Right lobe of liver (tissue), 6 donors: ENCODE data around the gene ASB16. TPM values are rescaled to one million over a fixed set of nuclear protein-coding genes. Genes with fewer than 3 reads are reported as not detected.
"Not testable (repeated sequence)": the region's sequence is repeated elsewhere in the genome, so short reads cannot be mapped to it uniquely, and the experiment has no call there.

Experiments used
- ATAC-seq, 4 donors: fragments of 200-7000 bp; cut with Tn5 transposase; one replicate each; pipeline ENCODE4 v1.9.1; 2020; ENCODE audit warnings: mild to moderate bottlenecking in 4 of 4, moderate library complexity in 4 of 4
- DNase-seq, 3 donors: peaks; one replicate each; pipeline ENCODE4 v3.0.0-alpha.2; 2020
- H3K27ac ChIP-seq, 3 donors: fragments of 200-600 bp; one replicate each; pipeline ENCODE4 v1.8.0; 2022
- H3K27me3 ChIP-seq, 2 donors: fragments of 200-600 bp; one replicate each; pipeline ENCODE4 v1.8.0; 2022
- H3K36me3 ChIP-seq, 4 donors: fragments of 200-600 bp; sonication (generic) in 1 of 4; one replicate each; pipeline versions ENCODE4 v1.5.1 to v1.8.0; 2017 to 2022; ENCODE audit warnings: control low read depth in 1 of 4
- H3K4me1 ChIP-seq, 4 donors: fragments of 200-600 bp; sonication (generic) in 1 of 4; one replicate each; pipeline versions ENCODE4 v1.5.1 to v1.8.0; 2017 to 2022; ENCODE audit warnings: control low read depth in 1 of 4
- H3K4me3 ChIP-seq, 3 donors: fragments of 200-600 bp; one replicate each; pipeline ENCODE4 v1.8.0; 2022
- H3K9me3 ChIP-seq, 4 donors: fragments of 200-600 bp; sonication (generic) in 1 of 4; one replicate each; pipeline versions ENCODE4 v1.5.1 to v1.8.0; 2017 to 2022; ENCODE audit warnings: control low read depth in 1 of 4
- POLR2A ChIP-seq: fragments of 450-650 bp; IDR thresholded peaks from one replicate; pipeline ENCODE4 v1.6.1; 2017; ENCODE audit warnings: antibody characterized with exemption, mild to moderate bottlenecking
- WGBS: methylation state at CpG from one replicate; pipeline ENCODE4 v1.1.6; 2018; ENCODE audit warnings: low coverage, low lambda C conversion rate; ENCODE audit not compliant: insufficient coverage; ENCODE audit errors: missing lambda C conversion rate; 5-methylcytosine and 5-hydroxymethylcytosine counted together
- intact Hi-C, 2 donors: fragments of 100-400 bp; cut with DNase I; formaldehyde crosslinking; loops; one replicate each; pipeline versions ENCODE4 v1.11.2 to v1.14.1; 2022
- total RNA-seq, 6 experiments: library from RNA; depleted of rRNA in 2 of 6; stranded (reverse); fragments of >200 nt in 2 of 6; fragmentation: NEBNext Ultra II Directional in 3 of 6; extraction: Animal tissue kit (Norgen Biotek cat#: 25700) in 3 of 6; gene quantifications; one replicate each; pipeline versions ENCODE4 v1.1.0 to v1.2.4, GENCODE V29; 2016 to 2023
- TF ChIP-seq, protein P1 (sequence below), 4 donors: fragments of 200-600 bp in 3 of 4; fragments of 450-650 bp in 1 of 4; IDR thresholded peaks; one replicate each; pipeline versions ENCODE4 v1.5.1 to v1.8.0; 2016 to 2022; ENCODE audit warnings: antibody characterized with exemption in 4 of 4, mild to moderate bottlenecking in 2 of 4
- donor health status: DM: no; HTN: yes; CAD: no.
- donor health status: DM: no; HTN: no; CAD: no.
- donor health status: DM: no; HTN: no; CAD: no.
- donor health status: DM: no; HTN: yes; CAD: no.
- donor health status: DM: no; HTN: yes; CAD: no.

ASB16 gene
- total RNA-seq, 6 experiments from 2014 or later, result 1.5 TPM; not detected in 5

DNA sequence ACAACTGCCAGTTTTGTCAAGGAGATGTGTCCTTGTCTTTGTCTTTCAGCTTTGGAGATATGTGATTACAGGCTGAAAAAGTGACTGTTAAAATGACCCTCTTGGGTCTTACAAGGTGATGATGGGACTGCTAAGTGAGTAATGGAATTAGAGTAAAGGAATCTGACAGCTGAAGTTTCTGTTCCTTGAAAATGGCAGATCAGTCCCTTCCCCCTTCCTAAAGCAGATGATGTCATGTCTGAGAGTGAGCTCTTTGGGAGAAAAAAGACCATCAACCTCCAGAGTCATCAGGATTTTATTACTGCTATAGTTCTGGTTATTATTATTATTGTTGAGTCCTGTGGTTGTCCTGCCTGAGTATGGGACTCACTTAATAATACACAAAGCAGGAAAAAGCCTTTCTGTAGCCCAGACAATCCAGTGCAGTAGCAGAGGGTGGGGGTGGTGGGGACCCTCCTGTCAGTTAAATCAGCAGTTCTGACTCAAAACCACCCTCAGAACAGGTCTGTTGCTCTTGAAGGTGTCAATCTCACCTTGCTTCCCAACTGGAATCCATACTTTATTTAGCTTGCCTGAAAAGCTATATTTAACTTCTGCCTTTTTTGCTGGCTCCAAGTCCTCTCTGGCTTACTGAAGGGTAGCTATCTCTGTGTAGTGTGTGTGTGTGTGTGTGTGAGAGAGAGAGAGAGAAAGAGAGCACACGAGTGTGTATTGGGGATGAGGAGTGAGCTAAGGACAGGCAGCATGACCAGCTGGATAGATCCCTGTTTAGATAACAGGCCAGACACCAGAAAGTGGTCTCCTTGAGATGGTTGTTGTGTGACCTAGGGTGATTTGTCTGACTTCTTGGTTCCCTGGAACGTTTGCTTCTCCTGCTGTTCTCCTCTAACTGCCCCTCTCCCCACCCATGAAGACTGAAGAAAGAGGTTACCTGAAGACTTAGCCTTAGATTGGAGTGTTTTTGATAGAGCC is 23.8 kb upstream of the ASB16 start:
- H3K27me3 ChIP-seq, result no peaks in the 10 kb centered on the region
- H3K4me1 ChIP-seq, result peaks cover 0 to 10% (median 3%) of the 10 kb centered on the region in 4 donors
- no peak for TF ChIP-seq POLR2A
- TF ChIP-seq, protein P1, sequence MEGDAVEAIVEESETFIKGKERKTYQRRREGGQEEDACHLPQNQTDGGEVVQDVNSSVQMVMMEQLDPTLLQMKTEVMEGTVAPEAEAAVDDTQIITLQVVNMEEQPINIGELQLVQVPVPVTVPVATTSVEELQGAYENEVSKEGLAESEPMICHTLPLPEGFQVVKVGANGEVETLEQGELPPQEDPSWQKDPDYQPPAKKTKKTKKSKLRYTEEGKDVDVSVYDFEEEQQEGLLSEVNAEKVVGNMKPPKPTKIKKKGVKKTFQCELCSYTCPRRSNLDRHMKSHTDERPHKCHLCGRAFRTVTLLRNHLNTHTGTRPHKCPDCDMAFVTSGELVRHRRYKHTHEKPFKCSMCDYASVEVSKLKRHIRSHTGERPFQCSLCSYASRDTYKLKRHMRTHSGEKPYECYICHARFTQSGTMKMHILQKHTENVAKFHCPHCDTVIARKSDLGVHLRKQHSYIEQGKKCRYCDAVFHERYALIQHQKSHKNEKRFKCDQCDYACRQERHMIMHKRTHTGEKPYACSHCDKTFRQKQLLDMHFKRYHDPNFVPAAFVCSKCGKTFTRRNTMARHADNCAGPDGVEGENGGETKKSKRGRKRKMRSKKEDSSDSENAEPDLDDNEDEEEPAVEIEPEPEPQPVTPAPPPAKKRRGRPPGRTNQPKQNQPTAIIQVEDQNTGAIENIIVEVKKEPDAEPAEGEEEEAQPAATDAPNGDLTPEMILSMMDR (IDR thresholded peaks at IDR 0.05), result no peak
- H3K9me3 ChIP-seq, result no peaks in the 10 kb centered on the region
- H3K27ac ChIP-seq, result no peak overlapping the region
- DNase-seq, result no peak
- ATAC-seq, result no peak
- intact Hi-C loops, result no loop called here
- no peak overlapping the region for H3K4me3 ChIP-seq
- WGBS, result 40% methylated on average over 2 of the region's 2 CpGs
- no peaks in the 10 kb centered on the region for H3K36me3 ChIP-seq

DNA sequence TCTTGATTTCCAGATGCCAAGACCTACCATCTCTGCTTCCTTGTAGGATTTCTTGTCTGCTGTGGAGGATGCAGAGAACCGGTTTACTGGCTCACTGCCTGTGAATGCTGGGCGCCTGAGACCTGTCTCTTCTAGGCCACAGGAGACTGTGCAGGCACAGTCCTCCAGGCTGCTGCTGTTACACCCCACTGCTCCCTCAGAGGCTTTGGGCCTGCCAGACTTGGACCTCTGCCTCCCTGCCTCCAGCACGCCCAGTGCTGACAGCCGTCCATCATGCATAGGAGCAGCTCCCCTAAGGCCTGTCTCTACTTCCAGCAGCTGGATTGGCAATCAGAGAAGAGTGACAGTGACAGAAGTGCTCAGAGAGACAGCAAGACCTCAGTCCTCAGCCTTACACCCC is 22.7 kb upstream of the ASB16 start:
- H3K36me3 ChIP-seq, result no peaks in the 10 kb centered on the region
- WGBS, result no CpG with 5 or more reads among the region's 4 CpGs
- no peak for ATAC-seq
- intact Hi-C loops, result no loop called here
- H3K4me3 ChIP-seq, result no peak overlapping the region
- no peak overlapping the region for H3K27ac ChIP-seq
- H3K4me1 ChIP-seq, result peaks cover 0 to 1% (median 0%) of the 10 kb centered on the region in 4 donors
- TF ChIP-seq POLR2A, result no peak
- TF ChIP-seq, protein P1 (IDR thresholded peaks at IDR 0.05), result no peak
- no peaks in the 10 kb centered on the region for H3K27me3 ChIP-seq
- no peak for DNase-seq
- H3K9me3 ChIP-seq, result no peaks in the 10 kb centered on the region

DNA sequence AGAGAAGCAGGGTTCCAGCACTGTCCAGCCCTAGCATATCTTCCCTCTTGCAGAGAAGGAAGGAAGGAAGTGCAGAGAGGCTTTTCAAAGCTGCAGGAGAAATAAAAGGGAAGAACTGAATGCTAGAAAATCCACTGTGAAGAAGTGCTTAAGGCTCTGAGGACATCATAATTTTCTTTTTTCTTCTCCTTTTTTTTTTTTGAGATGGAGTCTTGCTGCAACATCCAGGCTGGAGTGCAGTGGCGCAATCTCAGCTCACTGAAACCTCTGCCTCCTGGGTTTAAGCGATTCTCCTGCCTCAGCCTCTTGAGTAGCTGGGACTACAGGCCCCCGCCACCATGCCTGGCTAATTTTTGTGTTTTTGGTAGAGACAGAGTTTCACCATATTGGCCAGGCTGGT is 21.4 kb upstream of the ASB16 start:
- DNase-seq, H3K4me1 ChIP-seq, intact Hi-C loops, H3K27me3 ChIP-seq, ATAC-seq, H3K4me3 ChIP-seq, H3K27ac ChIP-seq, H3K36me3 ChIP-seq, H3K9me3 ChIP-seq: not testable (repeated sequence)
- WGBS, result no CpG with 5 or more reads among the region's 3 CpGs

DNA sequence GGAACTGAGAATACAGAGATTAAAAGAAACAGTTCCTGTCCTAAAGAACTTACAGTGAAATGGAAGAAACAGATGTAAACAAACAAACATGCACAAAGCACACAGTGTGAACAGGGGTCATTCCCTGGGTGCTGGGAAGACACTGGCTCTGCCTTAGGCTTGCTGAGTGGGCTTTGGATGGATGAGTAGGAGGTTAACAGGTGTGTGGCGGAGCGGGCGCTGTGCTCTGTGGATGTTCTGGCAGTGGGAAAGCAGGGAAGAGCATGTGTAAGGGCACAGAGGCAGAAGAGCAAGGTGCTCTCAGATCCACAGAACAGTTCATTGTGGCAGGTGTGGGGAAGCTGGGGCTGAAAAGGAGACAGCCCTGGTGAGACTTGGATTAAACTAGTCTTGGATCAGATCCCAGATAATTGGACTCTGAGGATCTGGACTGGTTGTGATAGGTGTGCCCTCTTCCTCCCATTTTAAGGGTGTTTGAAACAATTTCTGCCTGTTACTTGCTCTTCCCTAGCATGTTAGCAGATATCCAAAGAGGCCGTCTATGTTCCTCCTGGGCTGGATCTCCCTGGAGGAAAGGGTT is 20.7 kb upstream of the ASB16 start:
- H3K4me3 ChIP-seq, result no peak overlapping the region
- DNase-seq, result no peak
- H3K9me3 ChIP-seq, result no peaks in the 10 kb centered on the region
- no peak for TF ChIP-seq POLR2A
- TF ChIP-seq, protein P1 (IDR thresholded peaks at IDR 0.05), result no peak
- H3K4me1 ChIP-seq, result no peaks in the 10 kb centered on the region
- H3K27ac ChIP-seq, result no peak overlapping the region
- intact Hi-C loops, result no loop called here
- H3K27me3 ChIP-seq, result no peaks in the 10 kb centered on the region
- 100% methylated on average over 4 of the region's 4 CpGs for WGBS
- peak in 1 of 4 donors; percentile 28 for ATAC-seq
- no peaks in the 10 kb centered on the region for H3K36me3 ChIP-seq

DNA sequence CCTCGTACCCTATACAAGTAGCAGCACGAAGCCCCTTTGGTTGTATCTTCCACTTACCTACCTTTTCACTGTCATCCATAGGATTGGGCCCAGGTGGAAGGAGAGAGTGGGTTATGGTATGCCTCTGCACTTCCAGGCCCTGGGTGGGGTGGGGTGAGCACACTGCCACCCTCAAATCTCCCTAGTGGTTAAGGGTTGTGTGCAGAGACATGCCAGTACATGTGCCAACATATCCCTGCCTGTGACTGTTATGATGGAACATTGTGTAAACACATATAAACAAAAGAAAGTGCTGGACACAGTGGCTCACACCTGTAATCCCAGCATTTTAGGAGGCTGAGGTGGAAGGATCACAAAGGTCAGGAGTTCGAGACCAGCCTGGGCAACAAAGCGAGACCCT is 17.6 kb upstream of the ASB16 start:
- TF ChIP-seq POLR2A, result no peak
- TF ChIP-seq, protein P1 (IDR thresholded peaks at IDR 0.05), result no peak
- ATAC-seq (no peak), DNase-seq (no peak)
- intact Hi-C loops, result no loop called here
- H3K4me3 ChIP-seq, result no peak overlapping the region
- H3K27me3 ChIP-seq, result no peaks in the 10 kb centered on the region
- H3K36me3 ChIP-seq, result no peaks in the 10 kb centered on the region
- H3K9me3 ChIP-seq, result no peaks in the 10 kb centered on the region
- 100% methylated on average over 4 of the region's 4 CpGs for WGBS
- H3K27ac ChIP-seq, result no peak overlapping the region
- H3K4me1 ChIP-seq, result no peaks in the 10 kb centered on the region
